KMS-11 (cell line): Measurements from ENCODE around the gene TSEN54.

Source experiments
- H2AFZ ChIP-seq: fragments of 200-600 bp; sonication (generic); 2 replicates; pipeline ENCODE4 v1.6.1; 2016; ENCODE audit warnings: antibody characterized with exemption, mixed run types, low read depth
- H3K27ac ChIP-seq: fragments of 200-600 bp; sonication (generic); 2 replicates; pipeline ENCODE4 v1.6.1; 2016; ENCODE audit warnings: mild to moderate bottlenecking, mixed run types
- H3K27me3 ChIP-seq: fragments of 200-600 bp; sonication (generic); 2 replicates; pipeline ENCODE4 v1.6.1; 2017; ENCODE audit warnings: mild to moderate bottlenecking, low read depth, mixed run types, moderate library complexity; ENCODE audit not compliant: insufficient read depth
- H3K36me3 ChIP-seq: fragments of 200-600 bp; sonication (generic); 2 replicates; pipeline ENCODE4 v1.6.1; 2017; ENCODE audit warnings: mild to moderate bottlenecking, mixed run types; ENCODE audit not compliant: insufficient read depth
- H3K4me1 ChIP-seq: fragments of 200-600 bp; sonication (generic); 2 replicates; pipeline ENCODE4 v1.6.1; 2016; ENCODE audit warnings: mild to moderate bottlenecking, low read depth, mixed run types; ENCODE audit not compliant: poor library complexity, severe bottlenecking
- H3K4me2 ChIP-seq: fragments of 200-600 bp; sonication (generic); 2 replicates; pipeline ENCODE4 v1.7.0; 2016; ENCODE audit warnings: mild to moderate bottlenecking, mixed run types
- H3K4me3 ChIP-seq: fragments of 200-600 bp; sonication (generic); IDR thresholded peaks from 2 replicates; pipeline ENCODE4 v1.6.1; 2017; ENCODE audit warnings: low read depth, low read length, mixed read lengths; ENCODE audit not compliant: insufficient read depth
- H3K79me2 ChIP-seq: fragments of 200-600 bp; sonication (generic); 2 replicates; pipeline ENCODE4 v1.6.1; 2016; ENCODE audit warnings: low read depth, mixed run types; ENCODE audit not compliant: insufficient read depth
- H3K9ac ChIP-seq: fragments of 200-600 bp; sonication (generic); 2 replicates; pipeline ENCODE4 v1.6.1; 2016; ENCODE audit warnings: mild to moderate bottlenecking, mixed run types
- H4K20me1 ChIP-seq: fragments of 200-600 bp; sonication (generic); 2 replicates; pipeline ENCODE4 v1.6.1; 2016; ENCODE audit warnings: mild to moderate bottlenecking, mixed run types; ENCODE audit not compliant: insufficient read depth
- TF ChIP-seq, protein P1 (sequence below): fragments of 200-600 bp; sonication (generic); conservative IDR thresholded peaks from 2 replicates; pipeline ENCODE4 v1.6.1; 2017; ENCODE audit warnings: low read depth, mild to moderate bottlenecking, antibody characterized with exemption, low read length, moderate library complexity, mixed read lengths

Gene TSEN54

DNA sequence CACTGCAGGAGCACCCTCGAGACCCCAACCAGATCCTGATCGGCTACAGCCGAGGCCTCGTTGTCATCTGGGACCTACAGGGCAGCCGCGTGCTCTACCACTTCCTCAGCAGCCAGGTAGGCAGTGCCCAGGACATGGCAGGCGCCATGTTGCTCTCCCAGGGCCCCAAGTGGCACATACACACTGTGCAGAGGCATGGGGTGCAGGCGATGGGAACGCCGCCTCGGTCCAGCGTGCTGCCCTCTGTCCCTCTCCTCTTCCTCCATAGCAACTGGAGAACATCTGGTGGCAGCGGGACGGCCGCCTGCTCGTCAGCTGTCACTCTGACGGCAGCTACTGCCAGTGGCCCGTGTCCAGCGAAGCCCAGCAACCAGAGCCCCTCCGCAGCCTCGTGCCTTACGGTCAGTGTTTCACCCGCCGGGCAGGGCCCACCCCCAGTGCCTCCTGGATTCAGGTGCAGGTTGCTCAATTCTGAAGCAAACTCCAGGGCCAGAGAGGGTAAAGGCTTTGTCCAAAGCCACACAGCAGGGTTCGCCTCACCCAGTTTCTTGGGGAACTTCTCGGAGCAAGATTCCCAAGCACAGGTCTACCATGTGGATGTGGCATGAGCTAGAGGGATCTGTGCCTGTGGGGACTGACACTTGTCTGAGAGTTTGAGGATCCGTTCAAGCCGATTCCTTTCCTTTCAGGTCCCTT is 46.9 kb downstream of the TSEN54 start:
- TF ChIP-seq, protein P1, sequence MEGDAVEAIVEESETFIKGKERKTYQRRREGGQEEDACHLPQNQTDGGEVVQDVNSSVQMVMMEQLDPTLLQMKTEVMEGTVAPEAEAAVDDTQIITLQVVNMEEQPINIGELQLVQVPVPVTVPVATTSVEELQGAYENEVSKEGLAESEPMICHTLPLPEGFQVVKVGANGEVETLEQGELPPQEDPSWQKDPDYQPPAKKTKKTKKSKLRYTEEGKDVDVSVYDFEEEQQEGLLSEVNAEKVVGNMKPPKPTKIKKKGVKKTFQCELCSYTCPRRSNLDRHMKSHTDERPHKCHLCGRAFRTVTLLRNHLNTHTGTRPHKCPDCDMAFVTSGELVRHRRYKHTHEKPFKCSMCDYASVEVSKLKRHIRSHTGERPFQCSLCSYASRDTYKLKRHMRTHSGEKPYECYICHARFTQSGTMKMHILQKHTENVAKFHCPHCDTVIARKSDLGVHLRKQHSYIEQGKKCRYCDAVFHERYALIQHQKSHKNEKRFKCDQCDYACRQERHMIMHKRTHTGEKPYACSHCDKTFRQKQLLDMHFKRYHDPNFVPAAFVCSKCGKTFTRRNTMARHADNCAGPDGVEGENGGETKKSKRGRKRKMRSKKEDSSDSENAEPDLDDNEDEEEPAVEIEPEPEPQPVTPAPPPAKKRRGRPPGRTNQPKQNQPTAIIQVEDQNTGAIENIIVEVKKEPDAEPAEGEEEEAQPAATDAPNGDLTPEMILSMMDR, result no peak
- Histone ChIP-seq H3K4me1 (peaks cover 5% of the 10 kb centered on the region), H3K4me2 (no peak overlapping the region), H3K4me3 (no peak overlapping the region), H3K27me3 (no peaks in the 10 kb centered on the region), H3K9ac (no peak overlapping the region), H4K20me1 (no peaks in the 10 kb centered on the region), H3K27ac (no peak overlapping the region), H2AFZ (no peak overlapping the region), H3K36me3 (no peaks in the 10 kb centered on the region), H3K79me2 (no peaks in the 10 kb centered on the region)

GRCh38 chr17:75564195-75564594 is 47.9 kb downstream of the TSEN54 start:
- H3K4me2 ChIP-seq, result no peak overlapping the region
- TF ChIP-seq, protein P1, result no peak
- no peaks in the 10 kb centered on the region for H4K20me1 ChIP-seq
- no peak overlapping the region for H3K27ac ChIP-seq
- H3K79me2 ChIP-seq, result no peaks in the 10 kb centered on the region
- H3K36me3 ChIP-seq, result no peaks in the 10 kb centered on the region
- H3K9ac ChIP-seq, result no peak overlapping the region
- no peak overlapping the region for H3K4me3 ChIP-seq
- H3K27me3 ChIP-seq, result no peaks in the 10 kb centered on the region
- peaks cover 5% of the 10 kb centered on the region for H3K4me1 ChIP-seq
- H2AFZ ChIP-seq, result no peak overlapping the region

DNA sequence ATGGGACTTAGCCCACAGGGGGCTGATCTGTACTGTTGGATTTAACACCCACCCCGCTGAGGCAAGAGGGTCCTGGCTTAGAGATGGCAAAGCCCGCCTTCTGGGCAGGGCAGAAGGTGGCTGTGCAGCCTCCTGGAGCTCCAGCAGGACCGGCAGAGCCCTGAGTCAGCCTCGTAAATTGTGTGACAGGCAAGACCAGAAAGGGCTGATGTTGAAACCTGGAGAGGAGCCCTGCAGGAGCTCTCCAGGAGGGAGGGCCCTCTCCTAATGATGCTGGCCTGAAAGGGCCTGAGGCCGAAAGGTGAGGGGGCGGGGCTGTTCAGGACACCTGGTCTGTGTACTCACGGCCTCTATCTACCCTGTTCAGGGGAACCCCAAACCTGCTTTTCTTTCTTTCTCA is 48.7 kb downstream of the TSEN54 start:
- H3K4me3 ChIP-seq, result no peak overlapping the region
- no peaks in the 10 kb centered on the region for H3K36me3 ChIP-seq
- no peaks in the 10 kb centered on the region for H3K79me2 ChIP-seq
- H2AFZ ChIP-seq, result no peak overlapping the region
- H4K20me1 ChIP-seq, result no peaks in the 10 kb centered on the region
- TF ChIP-seq, protein P1, result no peak
- no peaks in the 10 kb centered on the region for H3K27me3 ChIP-seq
- no peak overlapping the region for H3K9ac ChIP-seq
- peaks cover 5% of the 10 kb centered on the region for H3K4me1 ChIP-seq
- H3K4me2 ChIP-seq, result no peak overlapping the region
- H3K27ac ChIP-seq, result no peak overlapping the region

DNA sequence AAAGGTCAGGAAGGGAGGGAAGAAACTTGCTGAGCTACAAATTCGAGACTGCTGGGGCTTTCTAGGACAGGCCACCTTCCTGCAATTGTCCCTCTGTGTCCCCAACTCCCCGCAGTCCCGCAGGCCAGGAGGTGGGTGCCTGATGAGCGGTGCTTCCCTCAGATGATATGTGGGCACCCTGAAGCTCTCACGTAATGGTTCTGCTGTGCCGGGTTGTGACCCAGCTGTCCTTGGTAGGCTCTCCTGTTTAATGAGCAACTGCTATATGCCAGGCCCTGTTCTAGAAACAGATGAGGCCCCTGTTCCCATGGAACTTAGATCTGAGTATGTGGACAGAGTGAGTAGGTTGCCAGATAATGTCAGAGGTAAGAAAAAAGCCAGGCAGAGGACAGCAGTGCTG is 49.3 kb downstream of the TSEN54 start:
- no peaks in the 10 kb centered on the region for H4K20me1 ChIP-seq
- H3K4me1 ChIP-seq, result peaks cover 5% of the 10 kb centered on the region

More for the DNA sequence above, 49.3 kb downstream of the TSEN54 start:
- no peak overlapping the region for H3K4me2 ChIP-seq
- TF ChIP-seq, protein P1, result no peak
- no peaks in the 10 kb centered on the region for H3K27me3 ChIP-seq
- H3K4me3 ChIP-seq, result no peak overlapping the region
- no peak overlapping the region for H3K27ac ChIP-seq
- no peaks in the 10 kb centered on the region for H3K79me2 ChIP-seq
- no peak overlapping the region for H3K9ac ChIP-seq
- no peaks in the 10 kb centered on the region for H3K36me3 ChIP-seq
- H2AFZ ChIP-seq, result no peak overlapping the region
